GM15510 (cell line): ENCODE measurements around the gene GABRB1.

Experiments used
- POLR2A ChIP-seq: IDR thresholded peaks from 3 replicates; pipeline ENCODE4 v1.6.1; 2011; ENCODE audit warnings: borderline replicate concordance; ENCODE audit not compliant: insufficient read length; ENCODE audit errors: extremely low read depth

Gene GABRB1

GRCh38 chr4:47410271-47410670, 378.9 kb downstream of the GABRB1 start:
- no peak for TF ChIP-seq POLR2A

- TF ChIP-seq POLR2A = no peak
Observed at GRCh38 chr4:47413521-47413920, 382.2 kb downstream of the GABRB1 start.

- TF ChIP-seq POLR2A = no peak
Observed at GRCh38 chr4:47415719-47416118, 384.4 kb downstream of the GABRB1 start.

GRCh38 chr4:47418147-47418546, 386.8 kb downstream of the GABRB1 start:
- TF ChIP-seq POLR2A = no peak

- TF ChIP-seq POLR2A = no peak
Observed at GRCh38 chr4:47419296-47419695, 387.9 kb downstream of the GABRB1 start.

- no peak for TF ChIP-seq POLR2A
Observed at GRCh38 chr4:47425628-47426027, 394.3 kb downstream of the GABRB1 start.

GRCh38 chr4:47427935-47428334, 396.6 kb downstream of the GABRB1 start:
- no peak for TF ChIP-seq POLR2A

- no peak for TF ChIP-seq POLR2A
Observed at GRCh38 chr4:47432749-47433148, 401.4 kb downstream of the GABRB1 start.

GRCh38 chr4:47434931-47435330, 403.6 kb downstream of the GABRB1 start:
- TF ChIP-seq POLR2A = no peak

- TF ChIP-seq POLR2A = no peak
Observed at GRCh38 chr4:47442980-47443379, 411.6 kb downstream of the GABRB1 start.

GRCh38 chr4:47444031-47444430, 412.7 kb downstream of the GABRB1 start:
- no peak for TF ChIP-seq POLR2A

- TF ChIP-seq POLR2A = no peak
Observed at GRCh38 chr4:47451657-47452056, 420.3 kb downstream of the GABRB1 start.

- TF ChIP-seq POLR2A = no peak
Observed at GRCh38 chr4:47462799-47463234, 431.4 kb downstream of the GABRB1 start.

- TF ChIP-seq POLR2A = peak; percentile 89
Observed at GRCh38 chr4:47463235-47463956, 432.0 kb downstream of the GABRB1 start, which contains the start of gene COMMD8. Gene COMMD8 (minus strand): TSS chr4:47463702. CDS start chr4:47463651, 51 bp downstream.

GRCh38 chr4:47465004-47465403, 433.6 kb downstream of the GABRB1 start:
- no peak for TF ChIP-seq POLR2A

GRCh38 chr4:47466056-47466785, 434.9 kb downstream of the GABRB1 start:
- no peak for TF ChIP-seq POLR2A
